GM18526 (cell line): ENCODE results near the gene CBL.

Experiments
- POLR2A ChIP-seq: IDR thresholded peaks from 3 replicates; pipeline ENCODE4 v1.6.1; 2011; ENCODE audit not compliant: insufficient read length; ENCODE audit errors: extremely low read depth

CBL gene

GRCh38 chr11:119282495-119282894, 76.4 kb downstream of the CBL start:
- no peak for TF ChIP-seq POLR2A

GRCh38 chr11:119284344-119285157, 78.4 kb downstream of the CBL start:
- TF ChIP-seq POLR2A, result no peak

- no peak for TF ChIP-seq POLR2A
Observed at GRCh38 chr11:119285431-119285830, 79.3 kb downstream of the CBL start.

GRCh38 chr11:119288219-119288618, 82.1 kb downstream of the CBL start:
- TF ChIP-seq POLR2A, result no peak

- TF ChIP-seq POLR2A, result no peak
Observed at GRCh38 chr11:119290894-119291497, 84.9 kb downstream of the CBL start.

- TF ChIP-seq POLR2A, result no peak
Observed at GRCh38 chr11:119293461-119293860, 87.3 kb downstream of the CBL start.

GRCh38 chr11:119295178-119295577, 89.0 kb downstream of the CBL start:
- TF ChIP-seq POLR2A, result no peak

- no peak for TF ChIP-seq POLR2A
Observed at GRCh38 chr11:119297938-119298337, 91.8 kb downstream of the CBL start.

- TF ChIP-seq POLR2A, result no peak
Observed at GRCh38 chr11:119298726-119299125, 92.6 kb downstream of the CBL start.

GRCh38 chr11:119299416-119299815, 93.3 kb downstream of the CBL start:
- TF ChIP-seq POLR2A, result no peak

GRCh38 chr11:119300198-119300964, 94.2 kb downstream of the CBL start:
- TF ChIP-seq POLR2A, result no peak

- no peak for TF ChIP-seq POLR2A
Observed at GRCh38 chr11:119303227-119303718, 97.1 kb downstream of the CBL start.

GRCh38 chr11:119305556-119306372, 99.6 kb downstream of the CBL start:
- no peak for TF ChIP-seq POLR2A

- TF ChIP-seq POLR2A, result no peak
Observed at GRCh38 chr11:119306373-119306890, 100.3 kb downstream of the CBL start.

- no peak for TF ChIP-seq POLR2A
Observed at GRCh38 chr11:119307219-119307618, 101.1 kb downstream of the CBL start.

GRCh38 chr11:119307974-119308373, 101.8 kb downstream of the CBL start:
- TF ChIP-seq POLR2A, result no peak
